NCI-H345 (cell line): ENCODE measurements around the gene GLP1R.

ENCODE experiments used
- DNase-seq: peaks from one replicate; lab custom pipeline; 2025; lab: John Stamatoyannopoulos, UW

Gene GLP1R

GRCh38 chr6:39062014-39062740, 13.6 kb downstream of the GLP1R start:
- DNase-seq: no peak

GRCh38 chr6:39063526-39063925, 14.9 kb downstream of the GLP1R start:
- no peak for DNase-seq

- DNase-seq: no peak
Measured at GRCh38 chr6:39065561-39065960, 17.0 kb downstream of the GLP1R start.

GRCh38 chr6:39068391-39068790, 19.8 kb downstream of the GLP1R start:
- DNase-seq: no peak

GRCh38 chr6:39072830-39073229, 24.2 kb downstream of the GLP1R start:
- no peak for DNase-seq

- DNase-seq: no peak
Measured at GRCh38 chr6:39073471-39074355, 25.1 kb downstream of the GLP1R start.

GRCh38 chr6:39074486-39074885, 25.9 kb downstream of the GLP1R start:
- DNase-seq: no peak

GRCh38 chr6:39075010-39075686, 26.6 kb downstream of the GLP1R start:
- DNase-seq: no peak

- no peak for DNase-seq
Measured at GRCh38 chr6:39075807-39076622, 27.4 kb downstream of the GLP1R start.

- DNase-seq: no peak
Measured at GRCh38 chr6:39076623-39077535, 28.3 kb downstream of the GLP1R start.

GRCh38 chr6:39077882-39078594, 29.5 kb downstream of the GLP1R start:
- no peak for DNase-seq

- no peak for DNase-seq
Measured at GRCh38 chr6:39078695-39079094, 30.1 kb downstream of the GLP1R start.

- no peak for DNase-seq
Measured at GRCh38 chr6:39079197-39080125, 30.9 kb downstream of the GLP1R start.

- no peak for DNase-seq
Measured at GRCh38 chr6:39080246-39080875, 31.8 kb downstream of the GLP1R start.

- DNase-seq: no peak
Measured at GRCh38 chr6:39082310-39082709, 33.7 kb downstream of the GLP1R start.

GRCh38 chr6:39083231-39083634, 34.7 kb downstream of the GLP1R start:
- DNase-seq: no peak

GRCh38 chr6:39084506-39084905, 35.9 kb downstream of the GLP1R start:
- DNase-seq: no peak

GRCh38 chr6:39085129-39085797, 36.7 kb downstream of the GLP1R start:
- no peak for DNase-seq
